GM18499 (cell line): Measurements from ENCODE around the gene CNNM2.

ENCODE experiments used
- ATAC-seq: cut with Tn5 transposase; IDR thresholded peaks from one replicate; pipeline ENCODE4 v1.9.1; 2021; ENCODE audit warnings: moderate number of reproducible peaks; ENCODE audit not compliant: insufficient read depth, unreplicated experiment

The CNNM2 gene

GRCh38 chr10:103021150-103021899, 103.2 kb downstream of the CNNM2 start:
- ATAC-seq = no peak

- no peak for ATAC-seq
These were observed 103.8 kb downstream of the CNNM2 start for GRCh38 chr10:103021900-103022293.

GRCh38 chr10:103025696-103026095, 107.6 kb downstream of the CNNM2 start:
- ATAC-seq = no peak

- no peak for ATAC-seq
These were observed 120.5 kb downstream of the CNNM2 start for GRCh38 chr10:103038570-103038969.

- ATAC-seq = no peak
These were observed 122.3 kb downstream of the CNNM2 start for GRCh38 chr10:103040418-103040817.

GRCh38 chr10:103041391-103041790, 123.3 kb downstream of the CNNM2 start:
- ATAC-seq = no peak

GRCh38 chr10:103042129-103042528, 124.0 kb downstream of the CNNM2 start:
- ATAC-seq = no peak

GRCh38 chr10:103042908-103043307, 124.8 kb downstream of the CNNM2 start:
- no peak for ATAC-seq

GRCh38 chr10:103044942-103045489, 126.9 kb downstream of the CNNM2 start:
- ATAC-seq = no peak

- no peak for ATAC-seq
These were observed 127.9 kb downstream of the CNNM2 start for GRCh38 chr10:103045961-103046360.

GRCh38 chr10:103047381-103047780, 129.3 kb downstream of the CNNM2 start:
- ATAC-seq = no peak

GRCh38 chr10:103049237-103049636, 131.1 kb downstream of the CNNM2 start:
- ATAC-seq = no peak

- ATAC-seq = no peak
These were observed 135.8 kb downstream of the CNNM2 start for GRCh38 chr10:103053659-103054581.

GRCh38 chr10:103054621-103055020, 136.5 kb downstream of the CNNM2 start:
- ATAC-seq = no peak

- no peak for ATAC-seq
These were observed 137.0 kb downstream of the CNNM2 start for GRCh38 chr10:103055105-103055504.

GRCh38 chr10:103058034-103058433, 139.9 kb downstream of the CNNM2 start:
- no peak for ATAC-seq

- ATAC-seq = no peak
These were observed 142.5 kb downstream of the CNNM2 start for GRCh38 chr10:103060575-103060974.

GRCh38 chr10:103062854-103063590, 144.9 kb downstream of the CNNM2 start:
- ATAC-seq = no peak

- ATAC-seq = no peak
These were observed 146.9 kb downstream of the CNNM2 start for GRCh38 chr10:103064956-103065355.
